Fibroblast of upper back skin (primary cell): ENCODE measurements around the gene JDP2.

ENCODE experiments used
- DNase-seq: peaks from one replicate; pipeline ENCODE4 v3.0.0-alpha.2; 2013

JDP2 gene

GRCh38 chr14:75491376-75491978 lies 63.7 kb downstream of the JDP2 start:
- no peak for DNase-seq

GRCh38 chr14:75492832-75493591 lies 65.2 kb downstream of the JDP2 start:
- DNase-seq: no peak

DNA sequence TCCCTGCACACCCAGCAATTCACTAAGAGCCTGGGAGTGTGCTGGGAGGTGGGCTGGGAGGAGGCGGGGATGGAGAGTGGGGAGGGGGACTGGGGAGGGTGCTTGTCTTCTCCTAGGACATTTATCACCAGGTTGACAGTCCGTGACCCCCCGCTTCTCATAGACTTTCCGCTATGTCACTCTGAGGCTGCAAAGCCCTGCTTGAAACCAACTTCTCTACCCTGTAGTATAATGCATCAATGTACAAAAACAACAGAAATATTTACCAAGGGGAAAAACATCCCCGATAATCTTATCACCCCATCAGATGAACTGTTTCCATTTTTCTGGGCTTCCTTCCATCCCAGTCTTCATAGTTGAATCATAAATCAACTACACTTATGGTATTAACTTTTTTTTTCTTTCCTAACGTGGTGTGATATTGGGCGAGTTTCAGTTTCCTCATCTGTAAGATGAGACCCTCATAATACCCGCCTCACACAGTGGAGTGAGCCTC lies 65.8 kb downstream of the JDP2 start:
- DNase-seq: no peak

GRCh38 chr14:75494896-75495295 lies 67.1 kb downstream of the JDP2 start:
- no peak for DNase-seq

DNA sequence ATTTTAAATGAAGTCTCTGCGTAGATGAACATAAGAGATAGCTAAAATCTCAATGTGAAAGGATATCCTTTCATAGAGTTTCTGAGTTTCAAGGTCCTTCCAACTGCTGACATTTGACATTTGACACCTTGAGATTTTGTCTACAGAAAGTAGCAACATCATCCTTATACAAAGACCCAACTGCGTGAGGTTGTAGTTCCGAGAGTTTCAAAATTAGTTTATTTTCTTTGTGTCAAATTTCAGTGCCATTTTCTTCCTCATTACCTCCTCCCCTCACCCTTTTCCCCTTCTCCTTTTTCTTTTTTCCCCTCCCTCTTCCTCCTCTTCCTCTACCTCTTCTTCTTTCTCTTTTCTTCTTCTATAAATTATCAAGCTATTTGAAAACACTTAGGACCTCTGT lies 67.6 kb downstream of the JDP2 start:
- no peak for DNase-seq

- DNase-seq: no peak
These were observed 68.1 kb downstream of the JDP2 start for GRCh38 chr14:75495882-75496281.

DNA sequence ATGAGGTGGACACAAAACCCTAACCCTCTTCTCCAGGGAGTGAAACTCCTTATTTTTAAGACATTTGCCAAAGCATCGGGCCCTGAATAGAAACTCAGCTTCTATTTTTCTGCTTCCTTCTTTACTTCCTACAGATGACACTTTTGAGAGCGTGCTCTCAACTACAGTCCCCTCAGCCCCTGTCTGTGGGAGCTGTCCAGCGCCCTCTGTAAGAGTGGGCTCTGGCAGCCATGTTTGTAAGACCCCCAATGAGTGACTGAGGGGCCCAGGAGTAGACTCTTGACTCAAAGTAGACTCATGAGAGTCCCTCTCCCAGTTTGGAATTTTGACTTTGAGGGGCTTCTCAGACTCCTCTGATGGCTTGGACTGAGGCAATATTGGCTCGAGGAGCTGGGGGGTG lies 68.9 kb downstream of the JDP2 start:
- DNase-seq: no peak

DNA sequence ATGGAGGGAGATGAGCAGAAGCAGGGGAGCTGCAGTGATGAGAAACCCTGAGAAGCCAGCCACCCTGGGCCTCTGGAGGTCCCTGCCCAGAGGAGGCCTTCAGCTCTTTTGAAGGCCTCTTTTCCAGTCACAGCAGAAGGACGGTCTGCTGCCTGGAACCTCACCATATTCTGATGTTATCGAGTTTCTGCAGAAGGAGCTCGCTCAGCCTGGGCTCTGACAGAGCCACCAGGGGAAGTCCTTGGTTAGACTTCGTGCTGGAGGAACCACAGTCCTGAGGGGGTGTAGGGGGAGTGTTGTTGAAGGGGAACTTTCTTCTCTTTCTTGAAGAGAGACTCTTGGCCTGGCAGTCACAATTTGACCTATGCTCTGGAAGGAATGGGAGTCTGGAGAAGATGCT lies 69.4 kb downstream of the JDP2 start:
- DNase-seq: no peak

DNA sequence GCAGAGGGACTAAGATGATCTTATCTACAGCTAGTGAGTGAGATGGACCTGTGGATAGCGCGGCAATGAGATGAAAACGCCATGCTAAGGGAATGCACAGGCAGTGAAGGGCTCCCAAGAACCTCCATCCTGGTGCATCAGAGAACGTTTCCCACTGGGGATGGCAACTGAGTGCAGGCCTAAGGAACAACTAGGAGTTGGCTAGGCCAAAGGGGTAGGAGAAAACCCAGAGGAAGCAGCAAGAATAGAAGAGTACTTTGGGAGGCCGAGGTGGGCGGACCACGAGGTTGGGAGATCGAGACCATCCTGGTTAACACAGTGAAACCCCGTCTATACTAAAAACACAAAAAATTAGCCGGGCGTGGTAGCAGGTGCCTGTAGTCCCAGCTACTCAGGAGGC lies 69.9 kb downstream of the JDP2 start:
- DNase-seq: no peak

- DNase-seq: no peak
These were observed 71.5 kb downstream of the JDP2 start for GRCh38 chr14:75499084-75499875.

DNA sequence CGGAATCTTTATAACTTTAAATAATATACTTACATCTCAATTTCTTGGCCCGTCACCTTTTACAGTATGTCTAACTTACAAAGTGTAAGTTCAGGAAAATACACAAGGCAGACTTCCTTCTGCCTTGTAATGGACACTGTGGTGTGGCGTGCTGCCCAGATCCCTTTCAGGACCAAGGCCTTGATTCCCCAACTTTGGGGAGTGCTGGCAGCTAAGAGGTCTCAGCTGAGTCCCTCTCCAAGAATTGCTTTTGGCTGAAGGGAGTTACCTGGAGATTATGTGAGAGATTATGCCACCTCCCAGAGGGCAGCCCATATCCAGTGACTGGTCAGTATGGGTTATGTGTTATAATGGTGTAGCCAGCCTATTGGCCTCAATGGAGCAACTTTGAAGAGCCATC lies 73.3 kb downstream of the JDP2 start:
- no peak for DNase-seq

DNA sequence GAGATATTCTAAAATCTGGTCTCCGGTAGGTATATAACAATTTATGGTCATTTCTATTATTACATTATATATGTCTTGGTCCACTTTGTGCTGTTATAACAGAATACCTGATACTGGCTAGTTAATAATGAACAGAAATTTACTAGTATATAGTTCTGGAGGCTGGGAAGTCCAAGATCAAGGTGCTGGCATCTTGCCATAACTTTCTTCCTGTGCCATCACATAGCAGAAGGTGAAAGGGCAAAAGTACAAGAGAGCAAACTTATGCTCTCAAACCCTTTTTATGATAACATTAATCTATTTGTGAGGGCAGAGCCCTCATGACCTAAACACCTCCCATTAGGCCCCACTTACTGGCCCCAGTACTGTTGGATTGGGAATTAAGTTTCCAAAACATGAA lies 76.6 kb downstream of the JDP2 start:
- no peak for DNase-seq

DNA sequence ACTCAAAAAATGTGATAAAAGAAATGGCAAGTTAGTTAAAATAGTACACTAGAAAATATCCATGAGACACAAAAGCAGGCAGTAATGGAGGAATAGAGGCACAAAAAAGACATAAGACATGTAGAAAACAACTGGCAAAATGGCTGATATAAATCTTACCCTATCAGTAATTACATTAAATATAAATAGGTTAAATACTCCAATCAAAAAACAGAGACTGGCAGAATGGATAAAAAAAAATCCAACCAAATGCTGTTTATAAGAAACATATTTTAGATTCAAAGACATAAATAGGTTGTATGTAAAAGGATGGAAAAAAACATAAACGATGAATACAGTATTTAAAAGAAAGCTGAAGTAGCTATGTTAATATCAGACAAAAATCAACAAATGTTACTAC lies 79.1 kb downstream of the JDP2 start:
- no peak for DNase-seq

GRCh38 chr14:75510547-75510946 lies 82.7 kb downstream of the JDP2 start:
- no peak for DNase-seq

DNA sequence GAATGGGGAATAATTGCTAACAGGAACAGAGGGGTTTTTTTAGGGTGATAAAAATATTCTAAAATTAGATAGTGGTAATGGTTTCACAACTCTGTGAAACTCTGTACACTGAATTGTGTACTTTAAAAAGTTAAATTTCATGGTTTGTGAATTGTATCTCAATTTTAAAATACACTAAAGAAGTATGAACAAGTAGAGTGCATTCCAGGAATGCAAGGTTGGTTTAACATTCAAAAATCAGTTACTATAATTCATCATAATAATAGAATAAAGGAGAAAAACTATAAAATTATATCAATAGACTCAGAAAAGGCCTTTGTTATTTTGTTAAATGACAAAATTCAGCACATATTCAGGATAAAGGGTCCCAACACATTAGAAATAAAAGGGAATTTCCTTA lies 83.4 kb downstream of the JDP2 start:
- no peak for DNase-seq

DNA sequence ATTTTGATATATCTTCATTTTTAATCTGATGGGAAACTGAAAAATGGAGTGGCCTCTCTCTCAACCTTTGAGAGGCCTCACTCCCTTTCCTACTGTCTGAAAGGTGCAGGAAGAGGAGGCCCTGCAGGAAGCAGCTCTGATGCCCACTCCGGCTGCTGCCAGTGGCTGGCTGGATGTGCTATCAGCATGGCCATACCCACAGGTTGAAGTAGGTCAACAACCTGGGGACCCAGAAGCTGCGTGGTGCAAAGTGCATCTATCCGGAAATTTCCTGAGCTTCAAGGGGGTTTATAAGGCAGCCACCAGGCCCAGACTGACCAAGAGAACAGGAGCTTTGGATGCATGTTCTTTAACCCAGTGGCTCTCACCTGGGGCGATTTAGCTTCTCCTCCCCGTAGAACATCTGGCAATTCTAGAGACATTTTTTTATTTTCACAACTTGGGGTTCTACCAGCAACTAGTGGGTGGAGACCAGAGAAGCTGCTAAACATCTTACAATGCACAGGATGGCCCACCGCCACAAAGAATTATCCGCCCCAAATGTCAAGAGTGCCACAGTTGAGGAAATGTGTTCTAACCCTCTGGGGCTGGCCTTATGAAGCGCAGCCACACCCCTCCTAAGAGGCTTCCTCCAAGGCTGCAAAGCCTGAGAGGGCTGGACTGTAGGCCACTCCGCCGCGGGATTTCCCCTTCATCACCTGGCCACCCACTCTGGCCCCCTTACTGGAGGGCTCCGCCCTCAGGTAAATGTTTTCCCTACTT lies 86.3 kb downstream of the JDP2 start:
- DNase-seq: no peak

DNA sequence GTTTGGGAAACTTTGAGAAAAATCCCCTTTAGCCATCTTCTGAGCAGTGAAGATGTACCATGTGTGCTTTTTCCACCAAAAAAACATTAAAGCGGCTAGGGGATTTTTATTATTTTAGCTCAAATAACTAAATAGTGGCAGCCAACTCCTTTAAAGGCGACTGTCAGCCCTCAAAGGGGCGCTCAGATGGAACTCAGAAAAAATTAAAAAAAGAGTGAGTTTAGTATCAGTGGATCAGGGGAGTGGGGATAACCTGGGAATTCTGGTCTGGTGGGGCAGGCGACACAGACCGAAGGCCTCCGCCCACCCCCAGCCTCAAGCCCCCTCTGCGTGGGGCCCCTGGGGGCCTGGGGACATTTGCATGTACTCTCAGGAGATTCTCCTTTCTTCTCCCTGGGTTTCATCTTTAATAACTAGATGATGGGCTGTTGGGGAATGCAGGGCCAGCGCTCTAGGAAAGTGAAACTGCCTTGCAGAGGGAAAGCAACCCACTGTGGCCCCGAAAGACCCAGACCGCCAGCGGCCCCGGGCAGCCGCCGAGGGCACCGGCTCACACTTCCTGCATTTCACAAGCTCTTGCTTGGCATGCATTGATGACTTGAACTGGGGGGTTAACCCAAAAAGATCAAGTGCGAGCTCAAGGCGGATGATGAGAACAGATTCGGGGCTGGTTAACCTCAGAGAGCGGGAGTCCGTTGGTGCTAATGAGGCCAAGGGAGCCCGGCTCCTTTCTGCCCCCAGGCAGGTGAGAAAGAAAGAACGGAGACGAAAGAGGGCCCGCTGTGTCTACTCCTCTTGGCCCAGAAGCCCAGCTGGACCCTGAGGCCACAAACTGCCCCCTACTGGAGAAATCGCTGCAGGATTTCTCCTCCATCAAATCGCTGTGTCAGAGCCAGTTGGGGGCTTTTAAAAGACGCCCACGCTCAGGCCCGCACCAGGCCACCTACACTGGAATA lies 87.1 kb downstream of the JDP2 start:
- DNase-seq: no peak

DNA sequence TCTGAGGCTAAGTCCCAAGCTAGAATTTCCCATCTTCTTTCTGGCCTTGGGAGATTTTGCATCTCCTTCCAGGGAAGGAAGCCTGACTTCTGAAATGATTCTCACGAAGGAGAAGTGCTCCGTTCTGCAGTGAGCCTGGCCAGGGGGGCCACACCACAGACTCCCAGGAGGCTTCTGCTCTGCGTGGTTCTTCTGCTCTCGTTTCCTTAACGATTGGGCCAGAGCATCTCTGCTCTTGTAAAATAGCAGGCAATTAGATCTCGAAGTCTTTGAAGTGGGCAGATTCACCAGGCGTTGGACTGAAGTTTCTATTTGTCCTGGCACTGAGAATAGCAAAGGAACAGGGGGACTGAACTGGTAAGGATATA lies 87.8 kb downstream of the JDP2 start:
- DNase-seq: peak; percentile 19

DNA sequence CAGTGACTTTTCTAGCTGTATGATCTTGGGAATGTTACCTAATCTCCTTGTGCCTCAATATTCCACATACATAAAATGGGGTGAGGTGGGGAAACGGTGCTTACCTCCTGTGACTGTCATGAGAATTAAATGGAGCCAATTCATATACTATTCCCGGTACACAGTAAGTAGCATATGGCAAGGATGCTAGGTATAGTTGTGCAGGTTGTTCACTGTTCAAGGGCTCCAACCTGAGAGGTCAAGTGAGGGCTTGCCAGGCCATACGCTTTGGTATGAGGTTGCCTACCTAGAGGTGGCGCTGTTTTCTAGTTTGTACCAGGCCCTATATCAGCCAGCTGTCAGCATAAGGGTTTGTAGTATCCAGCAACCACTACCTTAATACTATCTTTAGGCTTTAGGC lies 90.8 kb downstream of the JDP2 start:
- DNase-seq: no peak

- DNase-seq: no peak
These were observed 91.6 kb downstream of the JDP2 start for GRCh38 chr14:75519394-75519793.

GRCh38 chr14:75519826-75520728 lies 92.3 kb downstream of the JDP2 start:
- DNase-seq: no peak
